Measurements from ENCODE around the gene ERC2.

GRCh38 chr3:55765906-55766701, 702.2 kb downstream of the ERC2 start:
- no peak for TF ChIP-seq POLR2A (IDR thresholded peaks at IDR 0.05; ENCODE audit: low read depth, low read length)
- no peak for TF ChIP-seq TAF1 (IDR thresholded peaks at IDR 0.05; ENCODE audit: low read depth, low read length)
- no peak for TF ChIP-seq POU2F2 (IDR thresholded peaks at IDR 0.05; ENCODE audit: low read depth, low read length)
- TF ChIP-seq POLR2AphosphoS5 (IDR thresholded peaks at IDR 0.05; ENCODE audit: low read depth, low read length) = no peak
- TF ChIP-seq SPI1 (IDR thresholded peaks at IDR 0.05; ENCODE audit: low read depth, low read length) = no peak
